ENCODE measurements around the gene GPC6.

The GPC6 gene

DNA sequence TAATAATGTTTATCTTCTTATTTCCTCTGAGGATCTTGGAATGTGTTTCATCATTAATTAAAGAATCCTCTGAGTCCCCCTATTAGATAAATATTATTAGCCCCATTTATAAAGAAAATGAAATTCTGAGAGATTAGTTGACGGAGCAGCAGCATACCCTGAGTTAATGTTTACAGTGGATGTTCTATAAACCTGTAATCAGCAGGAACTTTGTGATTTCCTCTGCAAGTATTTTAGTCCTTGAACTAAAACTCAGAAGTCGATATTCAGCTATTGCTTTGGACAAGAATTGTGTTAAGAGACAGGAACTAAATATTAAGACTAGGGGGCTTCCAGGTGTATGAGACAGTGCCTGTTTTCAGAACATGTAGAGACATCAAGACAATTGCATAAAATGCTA lies 1009.5 kb downstream of the GPC6 start:
- no peak for TF ChIP-seq EZH2phosphoT487 (conservative IDR thresholded peaks at IDR 0.05; ENCODE audit: low read length)
- TF ChIP-seq, protein P1, sequence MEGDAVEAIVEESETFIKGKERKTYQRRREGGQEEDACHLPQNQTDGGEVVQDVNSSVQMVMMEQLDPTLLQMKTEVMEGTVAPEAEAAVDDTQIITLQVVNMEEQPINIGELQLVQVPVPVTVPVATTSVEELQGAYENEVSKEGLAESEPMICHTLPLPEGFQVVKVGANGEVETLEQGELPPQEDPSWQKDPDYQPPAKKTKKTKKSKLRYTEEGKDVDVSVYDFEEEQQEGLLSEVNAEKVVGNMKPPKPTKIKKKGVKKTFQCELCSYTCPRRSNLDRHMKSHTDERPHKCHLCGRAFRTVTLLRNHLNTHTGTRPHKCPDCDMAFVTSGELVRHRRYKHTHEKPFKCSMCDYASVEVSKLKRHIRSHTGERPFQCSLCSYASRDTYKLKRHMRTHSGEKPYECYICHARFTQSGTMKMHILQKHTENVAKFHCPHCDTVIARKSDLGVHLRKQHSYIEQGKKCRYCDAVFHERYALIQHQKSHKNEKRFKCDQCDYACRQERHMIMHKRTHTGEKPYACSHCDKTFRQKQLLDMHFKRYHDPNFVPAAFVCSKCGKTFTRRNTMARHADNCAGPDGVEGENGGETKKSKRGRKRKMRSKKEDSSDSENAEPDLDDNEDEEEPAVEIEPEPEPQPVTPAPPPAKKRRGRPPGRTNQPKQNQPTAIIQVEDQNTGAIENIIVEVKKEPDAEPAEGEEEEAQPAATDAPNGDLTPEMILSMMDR (IDR thresholded peaks at IDR 0.05; ENCODE audit: insufficient read depth, low read length, poor library complexity, severe bottlenecking): no peak
- H3K27me3 ChIP-seq (ENCODE audit: low read length): no peaks in the 10 kb centered on the region
- no peak overlapping the region for H3K4me3 ChIP-seq (ENCODE audit: insufficient read depth, low read length, poor library complexity, severe bottlenecking)
- H3K36me3 ChIP-seq (ENCODE audit: low read length): no peaks in the 10 kb centered on the region
- H3K9ac ChIP-seq (ENCODE audit: low read length): no peak overlapping the region
- no peaks in the 10 kb centered on the region for H3F3A ChIP-seq (ENCODE audit: insufficient read depth)
- no peaks in the 10 kb centered on the region for H3K79me2 ChIP-seq (ENCODE audit: insufficient read depth, low read length)
- H3K9me2 ChIP-seq (replicated peaks; ENCODE audit: insufficient read depth, low read length): no peaks in the 10 kb centered on the region
- H3K9me3 ChIP-seq (ENCODE audit: insufficient read depth, low read length): no peaks in the 10 kb centered on the region
- H3K4me2 ChIP-seq (ENCODE audit: low read depth, low read length, poor library complexity, severe bottlenecking): no peak overlapping the region
- H2AFZ ChIP-seq (ENCODE audit: low read depth, low read length, severe bottlenecking): no peak overlapping the region
- no peak overlapping the region for H3K27ac ChIP-seq (ENCODE audit: low read depth, low read length)
- H4K20me1 ChIP-seq (ENCODE audit: low read depth, low read length): no peaks in the 10 kb centered on the region

DNA sequence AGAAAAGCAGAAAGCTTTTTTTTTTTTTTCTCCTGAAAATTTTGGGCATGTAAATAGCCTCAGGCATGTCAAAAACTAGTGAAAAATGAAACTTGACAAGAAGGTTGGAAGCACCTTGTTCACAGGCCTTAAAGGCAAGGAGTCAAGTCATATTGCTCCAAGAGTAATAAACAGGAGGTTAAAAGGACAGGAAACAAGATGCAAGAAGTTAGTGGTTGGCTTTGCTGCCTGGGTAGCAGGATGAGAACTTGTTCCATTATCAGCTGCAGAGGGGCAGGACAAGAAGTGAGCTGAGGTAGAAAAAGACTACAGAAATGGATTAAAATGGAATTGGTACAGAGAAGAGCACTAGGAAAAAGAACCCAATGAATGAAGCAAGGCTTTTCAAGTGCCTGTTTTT lies 1010.3 kb downstream of the GPC6 start:
- H3K36me3 ChIP-seq (ENCODE audit: low read length): no peaks in the 10 kb centered on the region
- H3K27ac ChIP-seq (ENCODE audit: low read depth, low read length): no peak overlapping the region
- H3K79me2 ChIP-seq (ENCODE audit: insufficient read depth, low read length): no peaks in the 10 kb centered on the region
- no peak for TF ChIP-seq EZH2phosphoT487 (conservative IDR thresholded peaks at IDR 0.05; ENCODE audit: low read length)
- TF ChIP-seq, protein P1 (IDR thresholded peaks at IDR 0.05; ENCODE audit: insufficient read depth, low read length, poor library complexity, severe bottlenecking): no peak
- no peaks in the 10 kb centered on the region for H3K9me3 ChIP-seq (ENCODE audit: insufficient read depth, low read length)
- H3K9ac ChIP-seq (ENCODE audit: low read length): no peak overlapping the region
- H3K4me3 ChIP-seq (ENCODE audit: insufficient read depth, low read length, poor library complexity, severe bottlenecking): no peak overlapping the region
- H3K9me2 ChIP-seq (replicated peaks; ENCODE audit: insufficient read depth, low read length): no peaks in the 10 kb centered on the region
- no peak overlapping the region for H3K4me2 ChIP-seq (ENCODE audit: low read depth, low read length, poor library complexity, severe bottlenecking)
- H2AFZ ChIP-seq (ENCODE audit: low read depth, low read length, severe bottlenecking): no peak overlapping the region
- H4K20me1 ChIP-seq (ENCODE audit: low read depth, low read length): no peaks in the 10 kb centered on the region
- H3F3A ChIP-seq (ENCODE audit: insufficient read depth): no peaks in the 10 kb centered on the region
- no peaks in the 10 kb centered on the region for H3K27me3 ChIP-seq (ENCODE audit: low read length)

DNA sequence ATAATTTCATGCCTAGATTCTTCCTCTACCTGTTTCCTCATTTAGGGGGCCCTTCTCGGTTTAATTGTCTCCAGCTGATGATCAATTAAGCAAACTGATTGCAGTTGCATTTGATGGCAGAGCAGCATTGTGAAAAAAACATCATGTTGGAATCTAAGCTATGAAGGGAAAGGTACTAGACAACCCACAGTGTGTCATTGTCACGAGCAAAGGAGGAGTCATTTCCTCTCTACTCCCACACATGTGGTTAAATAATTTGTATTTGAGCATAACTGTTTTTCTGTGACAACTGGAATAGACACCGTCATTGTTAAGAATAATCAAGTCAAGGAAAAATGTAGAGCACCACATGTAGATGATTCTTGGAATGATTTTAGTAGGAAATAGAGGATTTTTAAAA lies 1012.5 kb downstream of the GPC6 start:
- Histone ChIP-seq H3K9me2 (replicated peaks; ENCODE audit: insufficient read depth, low read length) (no peaks in the 10 kb centered on the region), H3K36me3 (ENCODE audit: low read length) (no peaks in the 10 kb centered on the region), H3K27me3 (ENCODE audit: low read length) (no peaks in the 10 kb centered on the region), H3K9ac (ENCODE audit: low read length) (no peak overlapping the region), H3K27ac (ENCODE audit: low read depth, low read length) (no peak overlapping the region), H3K79me2 (ENCODE audit: insufficient read depth, low read length) (no peaks in the 10 kb centered on the region), H4K20me1 (ENCODE audit: low read depth, low read length) (no peaks in the 10 kb centered on the region), H2AFZ (ENCODE audit: low read depth, low read length, severe bottlenecking) (no peak overlapping the region), H3F3A (ENCODE audit: insufficient read depth) (no peaks in the 10 kb centered on the region), H3K9me3 (ENCODE audit: insufficient read depth, low read length) (no peaks in the 10 kb centered on the region), H3K4me2 (ENCODE audit: low read depth, low read length, poor library complexity, severe bottlenecking) (no peak overlapping the region), H3K4me3 (ENCODE audit: insufficient read depth, low read length, poor library complexity, severe bottlenecking) (no peak overlapping the region)
- TF ChIP-seq EZH2phosphoT487 (conservative IDR thresholded peaks at IDR 0.05; ENCODE audit: low read length): no peak
- TF ChIP-seq, protein P1 (IDR thresholded peaks at IDR 0.05; ENCODE audit: insufficient read depth, low read length, poor library complexity, severe bottlenecking): no peak
